SK-N-SH (cell line): ENCODE measurements around the gene SGPP2.

Experiments
- CHD2 ChIP-seq: fragments of 150-350 bp; IDR thresholded peaks from 2 replicates; pipeline ENCODE4 v1.6.1; 2018; ENCODE audit warnings: low read length; ENCODE audit not compliant: partially characterized antibody
- CTCF ChIP-seq: fragments of 200-600 bp; sonication (generic); IDR thresholded peaks from 2 replicates; pipeline ENCODE4 v1.6.1; 2017; ENCODE audit warnings: antibody characterized with exemption, mild to moderate bottlenecking, moderate library complexity
- MXI1 ChIP-seq: IDR thresholded peaks from 2 replicates; pipeline ENCODE4 v1.6.1; 2012; ENCODE audit warnings: mild to moderate bottlenecking, low read depth, low read length, improper control_type of control experiment
- PBX3 ChIP-seq: IDR thresholded peaks from 2 replicates; pipeline ENCODE4; 2012
- RAD21 ChIP-seq: IDR thresholded peaks from 2 replicates; pipeline ENCODE4 v1.6.1; 2012; ENCODE audit warnings: mild to moderate bottlenecking, low read length

- TF ChIP-seq CHD2: peak; percentile 64
- peak; percentile 19; the same call in 1 of the 2 replicates for TF ChIP-seq RAD21
- TF ChIP-seq MXI1: no peak
- no peak for TF ChIP-seq CTCF
- no peak for TF ChIP-seq PBX3
These were observed 25.1 kb upstream of the SGPP2 start for GRCh38 chr2:222399038-222399783.
